Fibroblast of lung (primary cell): ENCODE measurements around the gene ARHGAP18.

Experiments
- CTCF ChIP-seq, 2 donors: IDR thresholded peaks in 1 of 2; conservative IDR thresholded peaks in 1 of 2; 1 replicate in 1 of 2; 2 replicates in 1 of 2; pipeline ENCODE4 v1.5.1; 2011 to 2012; ENCODE audit warnings: low read length in 2 of 2, control low read depth in 1 of 2, inconsistent platforms in 1 of 2, low read depth in 1 of 2, mild to moderate bottlenecking in 1 of 2
- EZH2 ChIP-seq: IDR thresholded peaks from 2 replicates; pipeline ENCODE4 v1.5.1; 2012; ENCODE audit warnings: low read length, control low read depth, mild to moderate bottlenecking; ENCODE audit errors: missing control alignments

GRCh38 chr6:129704708-129705107 is 5.3 kb downstream of the ARHGAP18 start:
- TF ChIP-seq CTCF (conservative IDR thresholded peaks at IDR 0.05 in 1 of 2, IDR thresholded peaks at IDR 0.05 in 1 of 2; ENCODE audit: low read depth in 1 of 2, low read length in 2 of 2) (no peak), EZH2 (no peak)
